Trophoblast cell (in vitro differentiated cells and primary cell): ENCODE data around the gene FHIT.

Experiments used
- DNase-seq, 2 donors: peaks; one replicate each; pipeline ENCODE4 v3.0.0-alpha.2; 2016
- H2AFZ ChIP-seq: 2 replicates; pipeline ENCODE4 v1.6.1; 2013; ENCODE audit warnings: low read length, moderate library complexity, mild to moderate bottlenecking; ENCODE audit not compliant: insufficient read depth, poor library complexity
- H2AK5ac ChIP-seq: 2 replicates; pipeline ENCODE4 v1.6.1; 2013; ENCODE audit warnings: mild to moderate bottlenecking, low read length
- H2BK120ac ChIP-seq: 2 replicates; pipeline ENCODE4 v1.6.1; 2013; ENCODE audit warnings: low read length, mild to moderate bottlenecking, moderate library complexity; ENCODE audit not compliant: insufficient read depth, poor library complexity
- H2BK12ac ChIP-seq: 2 replicates; pipeline ENCODE4 v1.6.1; 2013; ENCODE audit warnings: mild to moderate bottlenecking, low read length, moderate library complexity
- H2BK5ac ChIP-seq: 2 replicates; pipeline ENCODE4 v1.6.1; 2013; ENCODE audit warnings: low read length, low read depth, moderate library complexity, mild to moderate bottlenecking; ENCODE audit not compliant: poor library complexity
- H3K14ac ChIP-seq: 2 replicates; pipeline ENCODE4 v1.6.1; 2013; ENCODE audit warnings: mild to moderate bottlenecking, low read length
- H3K18ac ChIP-seq: 2 replicates; pipeline ENCODE4 v1.6.1; 2013; ENCODE audit warnings: mild to moderate bottlenecking, low read length
- H3K23ac ChIP-seq: 2 replicates; pipeline ENCODE4 v1.6.1; 2013; ENCODE audit warnings: low read length
- H3K27ac ChIP-seq: 2 replicates; pipeline ENCODE4 v1.5.1; 2013; ENCODE audit warnings: low read depth, mild to moderate bottlenecking, inconsistent platforms, low read length, moderate library complexity
- H3K27me3 ChIP-seq: 2 replicates; pipeline ENCODE4 v1.6.1; 2013; ENCODE audit warnings: inconsistent platforms, mild to moderate bottlenecking, low read length, moderate library complexity; ENCODE audit not compliant: insufficient read depth
- H3K36me3 ChIP-seq, 2 experiments: 1 replicate in 1 of 2; 2 replicates in 1 of 2; pipeline ENCODE4 v1.6.1; 2013; ENCODE audit warnings: low read length in 2 of 2, mild to moderate bottlenecking in 2 of 2, moderate library complexity in 1 of 2; ENCODE audit not compliant: insufficient read depth in 2 of 2, control insufficient read depth in 1 of 2
- H3K4ac ChIP-seq: 2 replicates; pipeline ENCODE4 v1.6.1; 2013; ENCODE audit warnings: low read depth, mild to moderate bottlenecking, low read length, moderate library complexity
- H3K4me1 ChIP-seq, 2 experiments: 1 replicate in 1 of 2; 2 replicates in 1 of 2; pipeline ENCODE4 v1.6.1; 2013; ENCODE audit warnings: low read length in 2 of 2, mild to moderate bottlenecking in 2 of 2, moderate library complexity in 1 of 2; ENCODE audit not compliant: insufficient read depth in 2 of 2, control insufficient read depth in 1 of 2
- H3K4me2 ChIP-seq: 2 replicates; pipeline ENCODE4 v1.6.1; 2013; ENCODE audit warnings: inconsistent platforms, mild to moderate bottlenecking, low read length, moderate library complexity
- H3K4me3 ChIP-seq: 2 replicates; pipeline ENCODE4 v1.5.1; 2013; ENCODE audit warnings: mild to moderate bottlenecking, low read depth, low read length, inconsistent platforms
- H3K79me1 ChIP-seq: one replicate; pipeline ENCODE4 v1.6.1; 2013; ENCODE audit warnings: low read length
- H3K79me2 ChIP-seq: 2 replicates; pipeline ENCODE4 v1.6.1; 2013; ENCODE audit warnings: low read length, mild to moderate bottlenecking; ENCODE audit not compliant: control insufficient read depth, insufficient read depth, poor library complexity
- H3K9ac ChIP-seq: 2 replicates; pipeline ENCODE4 v1.6.1; 2013; ENCODE audit warnings: mild to moderate bottlenecking, low read length
- H3K9me3 ChIP-seq: 2 replicates; pipeline ENCODE4 v1.6.1; 2013; ENCODE audit warnings: low read depth, mild to moderate bottlenecking, control low read depth, inconsistent platforms, low read length; ENCODE audit not compliant: insufficient read depth
- H4K12ac ChIP-seq: 2 replicates; pipeline ENCODE4 v1.6.1; 2013; ENCODE audit warnings: low read depth, mild to moderate bottlenecking, low read length, moderate library complexity
- H4K8ac ChIP-seq: 2 replicates; pipeline ENCODE4 v1.6.1; 2013; ENCODE audit warnings: low read depth, mild to moderate bottlenecking, low read length, moderate library complexity
- H4K91ac ChIP-seq: one replicate; pipeline ENCODE4 v1.6.1; 2013; ENCODE audit warnings: low read depth, mild to moderate bottlenecking, low read length, moderate library complexity
- WGBS: extraction: QIAGEN DNeasy Blood & Tissue Kit; methylation state at CpG from one replicate; pipeline ENCODE4 v1.1.7; 2013; ENCODE audit warnings: missing lambda C conversion rate; ENCODE audit not compliant: insufficient read length, insufficient coverage; ENCODE audit errors: extremely low coverage; 5-methylcytosine and 5-hydroxymethylcytosine counted together

Gene FHIT

DNA sequence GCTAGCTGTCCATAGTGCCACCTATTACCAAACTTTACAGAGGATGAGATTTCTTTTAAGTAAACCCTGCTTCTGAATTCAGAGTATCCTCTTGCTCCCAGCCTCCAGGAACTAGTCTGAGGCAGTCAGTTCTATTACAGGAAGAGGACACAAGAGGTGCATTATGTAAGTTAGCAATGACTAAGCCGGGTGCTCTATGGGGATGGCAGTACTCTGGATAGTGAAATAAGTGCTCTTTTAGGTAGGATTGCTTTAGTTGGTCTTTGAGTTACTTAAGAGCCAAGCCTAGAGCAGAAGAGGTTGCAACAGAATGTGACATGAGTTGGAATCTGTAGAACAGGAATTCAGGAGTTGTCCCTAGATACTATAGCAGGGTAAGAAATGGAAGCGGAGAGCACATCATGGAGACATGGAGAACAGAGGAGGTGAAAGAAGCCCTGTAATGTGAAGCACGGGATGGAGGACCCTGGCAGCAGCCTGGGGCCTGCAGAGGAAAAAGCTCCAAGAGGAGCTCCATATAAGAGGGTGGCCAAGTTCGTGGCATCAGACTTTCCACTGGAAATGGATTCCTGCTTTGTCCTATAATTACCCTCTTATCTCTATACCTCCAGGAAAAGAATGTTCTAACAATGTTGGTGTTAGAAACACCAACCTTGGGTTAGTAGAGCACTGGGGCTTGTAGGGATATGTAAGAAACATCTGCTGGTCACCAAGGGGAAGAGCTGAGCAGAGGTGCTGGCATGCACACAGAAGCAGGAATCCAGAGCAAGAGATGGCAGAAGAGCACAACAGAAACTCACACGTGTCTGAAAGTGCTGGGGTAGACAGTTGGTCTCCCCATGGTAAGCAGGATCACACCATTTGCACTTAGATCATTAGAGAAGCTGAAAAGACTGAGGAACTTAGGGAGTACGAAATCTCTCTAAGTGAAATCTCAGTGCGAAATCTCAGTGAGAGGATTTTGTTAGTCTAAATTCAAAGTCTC lies 851.1 kb downstream of the FHIT start:
- H3K79me2 ChIP-seq: no peaks in the 10 kb centered on the region
- no peak overlapping the region for H2BK12ac ChIP-seq
- no peak overlapping the region for H3K14ac ChIP-seq
- WGBS: no CpG with 5 or more reads among the region's 7 CpGs
- peak overlapping the region; percentile 56 for H3K23ac ChIP-seq
- peak; percentile 74 to 83 for DNase-seq
- H3K79me1 ChIP-seq: no peaks in the 10 kb centered on the region
- H3K4ac ChIP-seq: no peak overlapping the region
- H4K91ac ChIP-seq: no peak overlapping the region
- H4K8ac ChIP-seq: no peak overlapping the region
- H3K9ac ChIP-seq: no peak overlapping the region
- H3K4me1 ChIP-seq: no peaks in the 10 kb centered on the region
- no peak overlapping the region for H2AK5ac ChIP-seq
- H3K36me3 ChIP-seq: no peaks in the 10 kb centered on the region
- no peak overlapping the region for H3K4me3 ChIP-seq
- no peak overlapping the region for H2BK120ac ChIP-seq
- H2BK5ac ChIP-seq: no peak overlapping the region
- no peak overlapping the region for H3K27ac ChIP-seq
- H4K12ac ChIP-seq: no peak overlapping the region
- H3K18ac ChIP-seq: no peak overlapping the region
- H3K9me3 ChIP-seq: no peaks in the 10 kb centered on the region
- no peak overlapping the region for H2AFZ ChIP-seq
- no peak overlapping the region for H3K4me2 ChIP-seq
- no peaks in the 10 kb centered on the region for H3K27me3 ChIP-seq

DNA sequence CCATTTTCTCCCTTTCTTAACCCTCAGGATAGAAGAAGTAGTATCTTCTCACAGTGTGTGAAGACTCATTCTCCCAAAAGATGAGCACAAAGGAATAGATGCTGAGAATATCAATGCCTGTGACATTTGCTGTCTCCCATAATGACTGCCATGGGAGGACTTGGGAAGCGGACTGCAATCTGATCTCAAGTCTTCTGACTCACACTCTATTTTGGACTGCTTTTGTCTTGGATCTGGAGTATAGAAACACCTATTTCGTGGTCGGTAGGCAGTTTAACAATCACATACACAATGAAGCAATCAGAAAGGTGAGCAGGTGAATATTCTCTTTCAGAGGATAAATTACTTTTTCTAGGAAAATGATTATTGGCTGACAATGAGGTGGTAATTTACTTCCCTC lies 852.0 kb downstream of the FHIT start:
- no peak overlapping the region for H2AFZ ChIP-seq
- no peak overlapping the region for H2BK120ac ChIP-seq
- WGBS: no CpG with 5 or more reads among the region's 3 CpGs

DNA sequence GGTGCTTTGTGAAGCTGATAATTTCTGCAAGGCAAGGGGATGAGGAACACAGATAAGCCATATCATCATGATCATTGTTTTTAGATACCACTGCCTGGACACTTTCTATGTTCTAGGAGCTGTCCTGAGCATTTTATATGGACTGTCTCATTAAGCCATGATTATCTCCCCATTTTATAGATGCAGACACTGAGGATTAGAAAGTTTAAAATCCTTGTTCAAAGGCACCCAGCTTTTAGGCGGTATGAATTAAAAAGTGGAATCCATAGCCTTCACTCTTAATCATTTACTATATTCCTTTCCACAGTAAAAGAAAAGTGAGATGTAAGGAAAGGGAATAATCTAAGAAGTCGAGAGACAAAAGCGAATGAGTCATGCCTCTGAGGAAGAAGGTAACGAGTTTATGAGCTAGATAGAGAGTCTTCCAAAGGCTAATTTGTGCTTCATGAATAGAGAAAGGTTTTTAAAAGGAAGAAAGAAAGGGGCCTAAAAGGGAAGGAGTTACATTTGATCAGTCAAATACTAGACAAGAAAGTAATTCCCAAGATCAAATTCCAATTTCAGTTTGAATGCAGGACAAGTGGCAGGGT lies 856.0 kb downstream of the FHIT start:
- no peak overlapping the region for H2BK12ac ChIP-seq
- H3K4me1 ChIP-seq: no peaks in the 10 kb centered on the region
- no peak overlapping the region for H4K91ac ChIP-seq
- H3K4me2 ChIP-seq: no peak overlapping the region
- WGBS: no CpG with 5 or more reads among the region's 4 CpGs
- H4K8ac ChIP-seq: no peak overlapping the region
- H3K79me2 ChIP-seq: no peaks in the 10 kb centered on the region
- H3K23ac ChIP-seq: no peak overlapping the region
- no peak overlapping the region for H2BK120ac ChIP-seq
- H3K27me3 ChIP-seq: no peaks in the 10 kb centered on the region
- DNase-seq: peak in 1 of 2 donors; percentile 30
- no peak overlapping the region for H3K14ac ChIP-seq
- no peak overlapping the region for H3K18ac ChIP-seq
- H3K4ac ChIP-seq: no peak overlapping the region
- H3K36me3 ChIP-seq: no peaks in the 10 kb centered on the region
- no peak overlapping the region for H3K9ac ChIP-seq
- H3K4me3 ChIP-seq: no peak overlapping the region
- H2AFZ ChIP-seq: no peak overlapping the region
- H3K79me1 ChIP-seq: no peaks in the 10 kb centered on the region
- H3K9me3 ChIP-seq: no peaks in the 10 kb centered on the region
- H2AK5ac ChIP-seq: no peak overlapping the region
- H3K27ac ChIP-seq: no peak overlapping the region
- no peak overlapping the region for H4K12ac ChIP-seq
- H2BK5ac ChIP-seq: no peak overlapping the region

More for the DNA sequence above, 852.0 kb downstream of the FHIT start:
- Histone ChIP-seq H2AK5ac (no peak overlapping the region), H3K4ac (no peak overlapping the region), H2BK5ac (no peak overlapping the region), H3K14ac (no peak overlapping the region), H3K79me2 (no peaks in the 10 kb centered on the region), H4K91ac (no peak overlapping the region), H4K12ac (no peak overlapping the region), H3K4me1 (no peaks in the 10 kb centered on the region), H3K23ac (no peak overlapping the region), H3K79me1 (no peaks in the 10 kb centered on the region), H3K36me3 (no peaks in the 10 kb centered on the region), H4K8ac (no peak overlapping the region), H3K4me2 (no peak overlapping the region), H3K18ac (no peak overlapping the region), H3K9ac (no peak overlapping the region), H2BK12ac (no peak overlapping the region), H3K9me3 (no peaks in the 10 kb centered on the region), H3K27ac (no peak overlapping the region), H3K27me3 (no peaks in the 10 kb centered on the region), H3K4me3 (no peak overlapping the region)
- DNase-seq: peak in 1 of 2 donors; percentile 12

DNA sequence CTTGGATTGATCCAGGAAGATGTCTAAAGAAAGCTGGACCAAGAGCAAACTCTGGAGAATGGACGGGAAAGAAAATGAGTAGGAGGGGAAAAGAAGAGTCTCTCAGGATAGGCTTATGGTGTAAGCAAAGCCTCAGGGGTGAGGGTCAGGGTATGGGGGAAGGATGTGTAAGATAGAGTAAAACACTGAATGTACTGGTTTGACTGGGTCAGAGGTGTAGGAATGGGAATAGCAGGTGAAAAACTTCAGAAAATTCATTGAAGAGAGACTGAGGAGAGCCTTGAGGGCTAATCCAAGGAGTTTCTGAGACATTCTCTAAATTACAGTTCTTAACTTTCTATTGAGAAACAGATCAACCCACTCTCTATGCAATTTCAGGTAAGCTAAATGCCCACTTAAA lies 857.3 kb downstream of the FHIT start:
- H2BK120ac ChIP-seq: no peak overlapping the region
- no peak overlapping the region for H3K18ac ChIP-seq
- H3K4ac ChIP-seq: no peak overlapping the region
- no peaks in the 10 kb centered on the region for H3K79me2 ChIP-seq
- H2AK5ac ChIP-seq: no peak overlapping the region
- H3K4me2 ChIP-seq: no peak overlapping the region
- no peak overlapping the region for H4K8ac ChIP-seq
- H3K14ac ChIP-seq: no peak overlapping the region
- no peaks in the 10 kb centered on the region for H3K79me1 ChIP-seq
- no peaks in the 10 kb centered on the region for H3K4me1 ChIP-seq
- H2BK5ac ChIP-seq: no peak overlapping the region
- H4K91ac ChIP-seq: no peak overlapping the region
- DNase-seq: peak; percentile 80 to 91
- no peaks in the 10 kb centered on the region for H3K36me3 ChIP-seq
- no peak overlapping the region for H2BK12ac ChIP-seq
- no peak overlapping the region for H4K12ac ChIP-seq
- no CpG with 5 or more reads among the region's 1 CpG for WGBS
- H3K23ac ChIP-seq: no peak overlapping the region
- no peak overlapping the region for H2AFZ ChIP-seq
- no peak overlapping the region for H3K9ac ChIP-seq
- no peak overlapping the region for H3K27ac ChIP-seq
- no peak overlapping the region for H3K4me3 ChIP-seq
- no peaks in the 10 kb centered on the region for H3K27me3 ChIP-seq
- no peaks in the 10 kb centered on the region for H3K9me3 ChIP-seq
